OCI-M1 (cell line): Measurements from ENCODE around the gene AHCY.
A peak's percentile ranks its signal among the peaks of the same experiment; 100 is the strongest.
"Not testable (repeated sequence)": the region's sequence is repeated elsewhere in the genome, so short reads cannot be mapped to it uniquely, and the experiment has no call there.

Source experiments
- DNase-seq: peaks from one replicate; lab custom pipeline; 2025; lab: John Stamatoyannopoulos, UW

AHCY gene

DNA sequence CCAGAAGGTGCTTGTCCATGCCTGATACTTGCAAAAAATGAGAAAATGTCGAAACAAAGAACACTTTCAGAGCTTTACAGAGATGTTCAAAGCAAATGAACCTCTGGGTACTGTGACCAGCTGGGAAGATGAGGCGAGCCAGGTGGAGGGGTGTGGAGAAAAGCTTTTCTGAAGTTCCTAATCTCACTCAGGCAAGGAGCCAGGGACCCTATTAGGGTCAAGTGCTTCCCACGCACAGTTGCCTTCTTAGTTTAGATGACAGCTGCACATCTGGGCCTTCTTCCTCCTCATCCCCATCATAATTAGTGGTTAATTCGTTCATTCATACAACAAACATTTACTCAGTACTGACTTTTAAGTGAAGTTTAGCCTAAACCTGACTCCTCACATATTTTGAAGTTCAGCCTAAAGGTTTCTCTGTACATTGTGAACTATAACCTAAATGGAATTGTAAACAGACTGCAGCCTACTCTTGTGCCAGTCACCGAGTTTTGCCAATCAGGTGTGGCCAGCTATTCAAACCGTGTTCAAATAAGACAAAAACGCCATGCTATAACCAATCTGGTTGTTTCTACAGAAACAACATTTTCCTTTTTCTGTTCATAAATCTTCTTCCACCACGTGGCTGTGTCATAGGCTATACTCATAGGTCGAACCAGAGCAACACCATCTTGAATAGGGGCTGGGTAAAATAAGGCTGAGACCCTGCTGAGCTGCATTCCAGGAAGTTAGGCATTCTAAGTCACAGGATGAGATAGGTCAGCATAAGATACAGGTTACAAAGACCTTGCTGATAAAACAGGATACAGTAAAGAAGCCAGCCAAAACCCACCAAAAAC, 19.3 kb upstream of the AHCY start:
- DNase-seq: no peak

DNA sequence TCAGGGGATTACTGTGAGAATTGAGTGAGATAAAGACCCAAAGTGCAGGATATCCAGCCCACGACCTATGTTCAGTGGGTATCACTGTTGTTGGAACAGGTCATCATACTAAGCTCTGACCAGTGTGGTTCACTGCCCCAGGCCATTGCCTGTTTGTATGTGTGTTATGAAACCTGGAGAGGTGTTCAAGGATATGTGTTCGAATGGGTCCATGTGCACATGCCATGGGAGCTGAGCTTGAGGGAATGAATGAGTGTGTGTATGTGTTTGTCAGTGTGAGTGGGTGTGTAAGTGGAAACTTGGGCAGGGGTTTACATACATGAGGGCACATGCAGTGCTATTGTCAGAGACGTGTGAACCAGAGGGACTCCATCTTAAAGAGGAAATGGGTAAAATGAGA, 17.7 kb upstream of the AHCY start:
- DNase-seq: no peak

GRCh38 chr20:34318609-34319443, 15.7 kb upstream of the AHCY start:
- no peak for DNase-seq

DNA sequence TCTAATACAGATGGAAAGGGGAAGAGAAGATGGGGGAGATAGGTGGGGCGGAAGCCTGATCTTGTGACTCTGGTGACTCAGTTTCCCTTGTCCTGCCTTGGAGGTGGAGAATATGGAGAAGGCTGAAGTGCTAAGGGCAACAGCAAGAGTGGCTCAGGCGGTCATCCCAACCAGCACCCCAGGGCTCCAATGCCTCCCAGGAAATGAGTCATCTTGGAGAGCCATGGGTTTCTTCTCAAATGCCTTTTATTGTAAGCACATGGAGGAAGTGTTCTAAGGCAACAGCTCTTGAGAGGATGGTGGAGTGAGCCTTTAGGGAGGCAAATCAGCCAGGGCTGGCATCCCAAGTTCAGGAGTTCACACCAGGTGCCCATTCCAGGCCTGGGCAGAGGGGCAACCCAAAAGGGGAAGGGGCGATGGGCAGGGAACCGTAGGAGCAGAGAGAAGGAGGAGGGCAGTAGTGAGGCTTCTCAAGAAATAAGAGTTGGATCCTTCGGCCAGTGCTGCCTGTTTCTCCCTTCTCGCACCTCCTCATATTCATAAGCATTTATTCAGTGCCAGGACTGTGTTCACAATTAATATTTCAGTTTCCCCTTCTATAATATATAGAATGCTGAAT, 13.2 kb upstream of the AHCY start:
- no peak for DNase-seq

DNA sequence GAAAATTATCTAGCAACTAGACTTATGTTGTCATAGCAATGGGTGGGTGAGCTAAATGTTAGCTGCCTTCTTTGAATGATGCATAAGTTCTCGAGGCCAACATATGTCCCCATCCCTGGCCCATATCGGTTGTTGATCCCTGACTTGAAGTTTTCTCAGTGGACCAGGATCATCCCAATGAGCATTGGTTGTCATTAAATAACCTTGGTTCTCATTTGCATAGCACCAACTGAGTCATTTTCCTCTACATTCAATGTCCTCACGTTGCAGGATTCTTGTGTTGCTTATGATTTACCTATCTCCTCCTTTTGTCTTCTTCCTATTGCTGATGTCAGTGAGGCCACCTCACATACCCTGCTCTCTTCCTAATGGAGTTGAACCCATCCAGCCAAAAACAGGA, 12.1 kb upstream of the AHCY start:
- no peak for DNase-seq

DNA sequence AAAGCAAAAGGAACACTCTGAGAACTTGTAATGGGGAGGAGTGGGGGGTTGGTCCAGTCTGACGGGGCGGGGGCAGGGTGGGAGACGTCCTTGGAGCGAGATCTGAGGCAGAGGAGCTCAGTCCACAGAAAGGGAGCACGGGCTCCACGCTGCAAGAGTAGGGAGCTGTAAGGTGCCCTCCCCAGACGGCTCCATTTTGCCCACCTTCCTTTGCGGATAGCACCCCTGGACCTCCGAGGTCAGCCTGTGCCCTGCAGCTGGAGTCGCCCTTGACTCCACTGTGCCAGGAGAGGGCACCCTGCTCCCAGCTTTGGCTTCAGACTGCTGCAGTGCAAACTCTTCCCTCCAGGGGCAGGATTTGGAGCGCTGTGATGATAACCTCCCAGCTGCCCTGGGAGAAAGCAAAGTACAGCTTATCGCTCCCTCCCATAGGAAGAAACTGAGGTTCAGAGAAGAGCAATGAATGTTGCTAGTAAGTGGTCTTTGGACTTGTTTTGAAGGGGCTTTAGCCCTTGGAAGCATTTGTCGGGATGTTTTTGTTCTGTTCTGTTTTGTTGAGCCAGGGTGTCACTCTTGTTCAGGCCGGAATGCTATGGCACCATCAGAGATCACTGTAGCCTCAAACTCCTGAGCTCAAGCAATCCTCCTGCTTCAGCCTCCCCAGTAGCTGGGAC, 9.5 kb upstream of the AHCY start:
- DNase-seq: peak; percentile 95

GRCh38 chr20:34312024-34312460, 8.9 kb upstream of the AHCY start:
- no peak for DNase-seq

- DNase-seq: no peak
Observed at GRCh38 chr20:34311118-34312023, 8.2 kb upstream of the AHCY start.

DNA sequence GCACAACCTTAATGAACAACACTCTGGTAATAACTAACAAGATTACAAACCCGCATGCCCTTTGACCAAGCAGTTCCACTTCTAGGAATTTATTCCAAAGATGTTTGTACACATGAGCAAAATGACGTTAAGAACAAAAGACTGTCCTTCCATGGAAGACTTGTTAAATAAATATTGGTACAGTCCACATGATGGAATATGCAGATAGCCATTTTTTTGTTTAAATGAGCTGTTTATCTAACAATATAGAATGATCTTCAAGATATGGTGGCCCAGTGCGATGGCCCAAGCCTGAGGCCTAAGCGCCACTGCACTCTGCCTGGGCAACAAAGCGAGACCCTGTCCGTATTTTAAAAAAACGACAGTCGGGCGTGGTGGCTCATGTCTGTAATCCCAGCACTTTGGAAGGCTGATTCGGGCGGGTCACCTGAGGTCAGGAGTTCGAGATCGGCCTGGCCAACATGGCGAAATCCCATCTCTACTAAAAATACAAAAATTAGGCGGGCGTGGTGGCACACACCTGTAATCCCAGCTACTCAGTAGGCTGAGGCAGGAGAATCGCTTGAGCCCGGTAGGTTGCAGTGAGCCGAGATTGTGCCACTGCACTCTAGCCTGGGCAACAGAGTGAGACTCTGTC, 7.4 kb upstream of the AHCY start:
- DNase-seq: no peak

- DNase-seq: no peak
Observed at GRCh38 chr20:34309691-34310090, 6.5 kb upstream of the AHCY start.

GRCh38 chr20:34305333-34306230, 2.4 kb upstream of the AHCY start:
- DNase-seq: no peak

DNA sequence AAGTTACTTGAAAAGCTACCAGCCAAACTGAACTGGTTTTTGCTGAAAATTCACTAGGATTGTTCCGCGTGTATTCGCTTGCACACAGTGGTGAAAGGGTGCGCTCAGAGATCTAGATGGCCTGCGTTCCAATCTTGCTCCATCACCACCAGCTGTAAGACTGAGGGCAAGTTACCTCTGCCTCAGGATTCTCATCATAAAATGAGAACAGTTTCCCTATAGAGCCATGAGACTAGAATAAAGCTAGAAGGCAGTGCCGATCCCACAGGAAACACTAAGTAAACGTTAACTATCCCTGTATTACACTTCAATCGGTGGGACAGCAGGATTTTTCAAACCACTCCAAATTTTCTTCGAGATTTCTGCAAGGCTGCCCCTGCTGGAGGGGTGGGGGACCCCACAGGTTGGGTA, 838 bp downstream of the AHCY start:
- DNase-seq: peak; percentile 67

DNA sequence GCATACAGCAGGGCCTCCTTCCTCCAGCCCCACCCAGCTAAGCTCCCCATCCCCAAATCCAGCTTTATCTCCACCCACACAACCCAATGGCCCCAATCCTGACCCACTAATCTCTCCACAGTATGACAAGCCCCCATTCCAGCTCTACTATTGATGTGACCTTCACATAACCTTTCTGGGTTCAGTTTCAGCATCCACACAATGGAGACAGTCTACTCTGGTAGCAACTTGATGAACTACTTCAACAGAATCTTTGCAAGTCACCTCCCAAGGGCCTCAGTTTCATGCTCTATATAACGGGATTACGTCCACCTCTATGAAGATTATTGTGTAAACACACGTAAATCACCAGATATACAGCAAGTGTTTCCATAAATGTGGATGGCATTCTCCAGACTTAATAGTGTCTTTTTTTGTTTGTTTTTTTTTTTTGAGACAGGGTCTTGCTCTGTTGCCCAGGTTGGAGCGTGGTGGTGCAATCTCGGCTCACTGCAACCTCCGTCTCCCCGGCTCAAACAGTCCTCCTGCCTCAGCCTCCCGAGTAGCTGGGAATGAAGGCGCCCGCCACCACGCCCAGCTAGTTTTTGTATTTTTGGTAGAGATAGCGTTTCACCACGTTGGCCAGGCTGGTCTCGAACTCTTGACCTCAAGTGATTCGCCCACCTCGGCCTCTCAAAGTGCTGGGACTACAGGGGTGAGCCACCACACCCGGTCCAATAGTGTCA, 1.4 kb downstream of the AHCY start:
- peak; percentile 43 for DNase-seq

GRCh38 chr20:34300809-34301586, 2.2 kb downstream of the AHCY start:
- peak; percentile 43 for DNase-seq

- no peak for DNase-seq
Observed at GRCh38 chr20:34300256-34300806, 2.8 kb downstream of the AHCY start.

GRCh38 chr20:34299556-34300255, 3.4 kb downstream of the AHCY start:
- no peak for DNase-seq

GRCh38 chr20:34298294-34298784, 4.8 kb downstream of the AHCY start:
- DNase-seq: not testable (repeated sequence)
